HEK293 (cell line): ENCODE data around the gene ABCG1.

Source experiments
- CTCF ChIA-PET: fragments of 350-600 bp; formaldehyde crosslinking; extraction: SDS; loops from one replicate; lab custom pipeline; 2021; ENCODE audit warnings: antibody characterized with exemption; lab: Yijun Ruan, JAX
- POLR2A ChIA-PET: fragments of 300-600 bp; formaldehyde crosslinking; extraction: SDS; loops from one replicate; lab custom pipeline; 2020; ENCODE audit warnings: antibody characterized with exemption, inconsistent platforms; lab: Yijun Ruan, JAX
- H3K27ac ChIP-seq: fragments of 200-500 bp; sonication (Bioruptor generic); 2 replicates; pipeline ENCODE4 v1.5.1; 2014; ENCODE audit warnings: low read depth, low read length, control low read depth, inconsistent platforms; ENCODE audit errors: extremely low read depth
- H3K36me3 ChIP-seq, 2 experiments: fragments of 200-500 bp in 1 of 2; sonication (Bioruptor generic) in 1 of 2; 1 replicate in 1 of 2; 2 replicates in 1 of 2; pipeline ENCODE4 v1.5.1; 2014 to 2017; ENCODE audit warnings: inconsistent platforms in 2 of 2, low read length in 2 of 2; ENCODE audit not compliant: control insufficient read depth in 2 of 2, insufficient read depth in 1 of 2
- H3K4me1 ChIP-seq: fragments of 200-500 bp; sonication (Bioruptor generic); 2 replicates; pipeline ENCODE4 v1.5.1; 2014; ENCODE audit warnings: mild to moderate bottlenecking, low read length, inconsistent platforms; ENCODE audit not compliant: control insufficient read depth, insufficient read depth
- H3K4me3 ChIP-seq: 2 replicates; pipeline ENCODE4 v1.5.1; 2011; ENCODE audit warnings: low read depth, mild to moderate bottlenecking, control low read depth, low read length, moderate library complexity
- H3K9me3 ChIP-seq: fragments of 200-500 bp; sonication (Bioruptor generic); 2 replicates; pipeline ENCODE4 v1.5.1; 2014; ENCODE audit warnings: low read depth, low read length, inconsistent platforms; ENCODE audit not compliant: control insufficient read depth, insufficient read depth
- HOXD13 ChIP-seq: sonication (generic); formaldehyde crosslinking; IDR thresholded peaks from 2 replicates; pipeline ENCODE4 v1.8.0; 2022; ENCODE audit warnings: missing genetic modification reagents, borderline replicate concordance
- KLF1 ChIP-seq: fragments of 450-650 bp; formaldehyde crosslinking; IDR thresholded peaks from 2 replicates; pipeline ENCODE4 v1.5.1; 2016; ENCODE audit warnings: missing biosample characterization, missing genetic modification characterization
- KLF10 ChIP-seq: fragments of 450-650 bp; IDR thresholded peaks from 2 replicates; pipeline ENCODE4 v1.5.1; 2018; ENCODE audit warnings: missing biosample characterization, mild to moderate bottlenecking, missing genetic modification characterization
- RBAK ChIP-seq: fragments of 450-650 bp; formaldehyde crosslinking; IDR thresholded peaks from 2 replicates; pipeline ENCODE4 v1.5.1; 2016; ENCODE audit warnings: missing biosample characterization, missing genetic modification characterization
- SP2 ChIP-seq: fragments of 450-650 bp; formaldehyde crosslinking; IDR thresholded peaks from 2 replicates; pipeline ENCODE4 v1.5.1; 2016; ENCODE audit warnings: missing biosample characterization, missing genetic modification characterization
- TRIM28 ChIP-seq: IDR thresholded peaks from 2 replicates; pipeline ENCODE4 v1.6.1; 2011; ENCODE audit warnings: low read length, control low read depth, borderline replicate concordance
- ZBTB21 ChIP-seq: fragments of 450-650 bp; formaldehyde crosslinking; IDR thresholded peaks from 2 replicates; pipeline ENCODE4 v1.5.1; 2017; ENCODE audit warnings: missing biosample characterization, missing genetic modification characterization
- ZNF10 ChIP-seq: fragments of 450-650 bp; formaldehyde crosslinking; IDR thresholded peaks from 2 replicates; pipeline ENCODE4 v1.5.1; 2017; ENCODE audit warnings: missing biosample characterization, missing genetic modification characterization
- ZNF175 ChIP-seq: fragments of 450-650 bp; formaldehyde crosslinking; IDR thresholded peaks from 2 replicates; pipeline ENCODE4 v1.5.1; 2016; ENCODE audit warnings: missing biosample characterization, missing genetic modification characterization
- ZNF211 ChIP-seq: fragments of 450-650 bp; formaldehyde crosslinking; IDR thresholded peaks from 2 replicates; pipeline ENCODE4 v1.5.1; 2016; ENCODE audit warnings: low read depth, missing biosample characterization, missing genetic modification characterization
- ZNF426 ChIP-seq: fragments of 450-650 bp; formaldehyde crosslinking; IDR thresholded peaks from 2 replicates; pipeline ENCODE4 v1.5.1; 2017; ENCODE audit warnings: missing biosample characterization, missing genetic modification characterization, mild to moderate bottlenecking, inconsistent platforms, moderate library complexity
- ZNF530 ChIP-seq: fragments of 450-650 bp; formaldehyde crosslinking; IDR thresholded peaks from 2 replicates; pipeline ENCODE4 v1.5.1; 2016; ENCODE audit warnings: low read depth, missing biosample characterization, missing genetic modification characterization
- ZNF558 ChIP-seq: fragments of 450-650 bp; formaldehyde crosslinking; IDR thresholded peaks from 2 replicates; pipeline ENCODE4 v1.5.1; 2016; ENCODE audit warnings: missing biosample characterization, missing genetic modification characterization
- ZNF626 ChIP-seq: fragments of 450-650 bp; sonication (Bioruptor Pico); formaldehyde crosslinking; IDR thresholded peaks from 2 replicates; pipeline ENCODE4 v1.5.1; 2018; ENCODE audit warnings: missing biosample characterization, missing genetic modification characterization, inconsistent platforms
- ZNF629 ChIP-seq: fragments of 450-650 bp; formaldehyde crosslinking; IDR thresholded peaks from 2 replicates; pipeline ENCODE4 v1.5.1; 2017; ENCODE audit warnings: missing biosample characterization, missing genetic modification characterization
- ZNF670 ChIP-seq: fragments of 450-650 bp; formaldehyde crosslinking; IDR thresholded peaks from 2 replicates; pipeline ENCODE4 v1.5.1; 2016; ENCODE audit warnings: missing biosample characterization, missing genetic modification characterization, low read depth
- ZNF768 ChIP-seq: fragments of 450-650 bp; formaldehyde crosslinking; IDR thresholded peaks from 2 replicates; pipeline ENCODE4 v1.5.1; 2018; ENCODE audit warnings: missing biosample characterization, mild to moderate bottlenecking, missing genetic modification characterization
- ZNF776 ChIP-seq: fragments of 450-650 bp; formaldehyde crosslinking; IDR thresholded peaks from 2 replicates; pipeline ENCODE4 v1.5.0; 2017; ENCODE audit warnings: missing biosample characterization, missing genetic modification characterization, borderline replicate concordance
- ZSCAN30 ChIP-seq: fragments of 450-650 bp; IDR thresholded peaks from 2 replicates; pipeline ENCODE4 v1.5.1; 2018; ENCODE audit warnings: missing biosample characterization, mild to moderate bottlenecking, missing genetic modification characterization, moderate library complexity
- TF ChIP-seq, protein P1 (sequence below): fragments of 450-650 bp; formaldehyde crosslinking; IDR thresholded peaks from 2 replicates; pipeline ENCODE4 v1.5.1; 2016; ENCODE audit warnings: missing biosample characterization, missing genetic modification characterization
- TF ChIP-seq, protein P2 (sequence below): fragments of 450-650 bp; formaldehyde crosslinking; IDR thresholded peaks from 2 replicates; pipeline ENCODE4 v1.5.1; 2016; ENCODE audit warnings: missing biosample characterization, missing genetic modification characterization, borderline replicate concordance
- TF ChIP-seq, protein P3 (sequence below): fragments of 450-650 bp; formaldehyde crosslinking; IDR thresholded peaks from 2 replicates; pipeline ENCODE4 v1.5.1; 2016; ENCODE audit warnings: missing biosample characterization, missing genetic modification characterization

ABCG1 gene

DNA sequence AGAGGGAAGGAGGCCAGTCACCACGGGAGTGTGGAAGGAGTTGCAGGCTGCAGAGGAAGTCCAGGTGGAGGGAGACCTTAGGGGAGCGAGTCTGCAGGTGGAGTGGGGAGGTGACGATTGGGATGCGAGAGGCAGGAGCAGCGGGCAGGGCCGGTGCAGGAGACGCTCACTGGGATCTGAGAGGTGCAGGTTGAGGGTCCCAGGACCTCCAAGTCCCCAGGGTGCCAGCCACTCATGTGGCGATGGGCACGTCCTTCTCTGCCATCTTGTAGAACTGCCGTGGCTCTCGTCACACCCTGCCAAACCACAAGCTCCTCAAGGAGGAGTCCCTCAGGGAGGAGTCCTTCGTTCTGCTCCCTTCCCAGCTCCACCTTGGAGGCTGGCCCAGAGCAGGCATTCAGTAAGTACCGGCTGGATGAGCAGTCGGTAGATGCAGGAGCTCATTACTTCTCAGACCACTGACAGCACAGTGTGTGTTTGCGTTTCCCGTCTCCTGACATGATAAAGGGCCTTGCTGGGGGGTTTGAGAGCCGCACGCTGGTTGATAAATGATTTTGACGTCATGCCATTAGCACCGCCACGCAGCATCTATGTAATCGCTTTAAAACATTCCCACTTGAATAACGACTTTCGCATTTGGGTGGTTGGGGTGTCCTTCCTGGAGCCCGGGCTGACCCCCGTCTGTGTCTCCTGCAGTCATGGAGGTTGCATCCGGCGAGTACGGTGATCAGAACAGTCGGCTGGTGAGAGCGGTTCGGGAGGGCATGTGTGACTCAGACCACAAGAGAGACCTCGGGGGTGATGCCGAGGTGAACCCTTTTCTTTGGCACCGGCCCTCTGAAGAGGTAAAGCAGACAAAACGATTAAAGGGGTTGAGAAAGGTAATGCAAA, 68.5 kb downstream of the ABCG1 start:
- no peaks in the 10 kb centered on the region for H3K9me3 ChIP-seq
- H3K4me3 ChIP-seq, result no peak overlapping the region
- TF ChIP-seq ZNF558 (tag by site-specific recombination) (no peak), SP2 (tag by site-specific recombination) (no peak), ZSCAN30 (no peak), ZNF211 (tag by site-specific recombination) (no peak), KLF1 (tag by site-specific recombination) (no peak), ZNF626 (no peak), ZNF768 (tag by site-specific recombination) (no peak), KLF10 (no peak), ZNF175 (tag by site-specific recombination) (no peak), ZBTB21 (tag by site-specific recombination) (no peak), ZNF10 (tag by site-specific recombination) (no peak), ZNF629 (tag by site-specific recombination) (no peak), ZNF426 (tag by site-specific recombination) (no peak), HOXD13 (CRISPR knock-in tag) (no peak)
- TF ChIP-seq, protein P1, sequence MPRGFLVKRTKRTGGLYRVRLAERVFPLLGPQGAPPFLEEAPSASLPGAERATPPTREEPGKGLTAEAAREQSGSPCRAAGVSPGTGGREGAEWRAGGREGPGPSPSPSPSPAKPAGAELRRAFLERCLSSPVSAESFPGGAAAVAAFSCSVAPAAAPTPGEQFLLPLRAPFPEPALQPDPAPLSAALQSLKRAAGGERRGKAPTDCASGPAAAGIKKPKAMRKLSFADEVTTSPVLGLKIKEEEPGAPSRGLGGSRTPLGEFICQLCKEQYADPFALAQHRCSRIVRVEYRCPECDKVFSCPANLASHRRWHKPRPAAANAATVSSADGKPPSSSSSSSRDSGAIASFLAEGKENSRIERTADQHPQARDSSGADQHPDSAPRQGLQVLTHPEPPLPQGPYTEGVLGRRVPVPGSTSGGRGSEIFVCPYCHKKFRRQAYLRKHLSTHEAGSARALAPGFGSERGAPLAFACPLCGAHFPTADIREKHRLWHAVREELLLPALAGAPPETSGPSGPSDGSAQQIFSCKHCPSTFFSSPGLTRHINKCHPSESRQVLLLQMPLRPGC (tag by site-specific recombination), result no peak
- TF ChIP-seq, protein P2, sequence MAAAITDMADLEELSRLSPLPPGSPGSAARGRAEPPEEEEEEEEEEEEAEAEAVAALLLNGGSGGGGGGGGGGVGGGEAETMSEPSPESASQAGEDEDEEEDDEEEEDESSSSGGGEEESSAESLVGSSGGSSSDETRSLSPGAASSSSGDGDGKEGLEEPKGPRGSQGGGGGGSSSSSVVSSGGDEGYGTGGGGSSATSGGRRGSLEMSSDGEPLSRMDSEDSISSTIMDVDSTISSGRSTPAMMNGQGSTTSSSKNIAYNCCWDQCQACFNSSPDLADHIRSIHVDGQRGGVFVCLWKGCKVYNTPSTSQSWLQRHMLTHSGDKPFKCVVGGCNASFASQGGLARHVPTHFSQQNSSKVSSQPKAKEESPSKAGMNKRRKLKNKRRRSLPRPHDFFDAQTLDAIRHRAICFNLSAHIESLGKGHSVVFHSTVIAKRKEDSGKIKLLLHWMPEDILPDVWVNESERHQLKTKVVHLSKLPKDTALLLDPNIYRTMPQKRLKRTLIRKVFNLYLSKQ (tag by site-specific recombination), result no peak
- TF ChIP-seq, all 188 proteins: peak for 0
- ChIA-PET CTCF (interaction anchor here (0.8 kb wide), 1 partner anchor 10 kb away, joined by 3 read pairs; no protein-coding TSS in a partner anchor), POLR2A (no interaction called here)
- H3K4me1 ChIP-seq, result no peaks in the 10 kb centered on the region
- H3K36me3 ChIP-seq, result peaks cover 0 to 2% of the 10 kb centered on the region in 2 experiments; a peak in 2 of 3 replicates
- no peak overlapping the region for H3K27ac ChIP-seq

DNA sequence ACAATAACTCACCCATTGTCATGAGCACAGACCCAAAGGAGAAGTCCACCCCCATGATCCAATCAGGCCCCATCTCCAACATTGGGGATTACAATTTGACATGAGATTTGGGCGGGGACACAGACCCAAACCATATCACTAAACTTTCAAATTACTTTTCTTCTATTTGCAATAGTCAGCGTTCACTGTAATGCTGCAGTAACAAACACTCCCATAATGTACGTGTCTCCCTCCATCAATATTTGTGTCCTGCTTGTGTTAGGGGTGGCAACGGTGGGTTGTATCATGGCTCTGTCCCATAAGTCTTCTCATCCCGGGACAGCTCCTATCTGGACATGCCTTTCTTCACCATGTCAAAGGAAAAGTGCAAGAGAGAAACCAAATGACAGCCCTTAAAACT, 70.0 kb downstream of the ABCG1 start:
- H3K4me1 ChIP-seq, result no peaks in the 10 kb centered on the region

More for the DNA sequence above, 70.0 kb downstream of the ABCG1 start:
- CTCF ChIA-PET, result no interaction called here
- POLR2A ChIA-PET, result no interaction called here
- Histone ChIP-seq H3K27ac (no peak overlapping the region), H3K36me3 (peaks cover 0 to 13% of the 10 kb centered on the region in 2 experiments; a peak in 2 of 3 replicates), H3K9me3 (no peaks in the 10 kb centered on the region), H3K4me3 (no peak overlapping the region)
- TF ChIP-seq ZNF530 (tag by site-specific recombination) (no peak), ZNF175 (tag by site-specific recombination) (no peak), ZNF670 (tag by site-specific recombination) (no peak), ZNF776 (tag by site-specific recombination) (no peak), RBAK (tag by site-specific recombination) (peak; percentile 99), TRIM28 (peak; percentile 67; the same call in 1 of the 2 replicates)
- TF ChIP-seq, protein P3, sequence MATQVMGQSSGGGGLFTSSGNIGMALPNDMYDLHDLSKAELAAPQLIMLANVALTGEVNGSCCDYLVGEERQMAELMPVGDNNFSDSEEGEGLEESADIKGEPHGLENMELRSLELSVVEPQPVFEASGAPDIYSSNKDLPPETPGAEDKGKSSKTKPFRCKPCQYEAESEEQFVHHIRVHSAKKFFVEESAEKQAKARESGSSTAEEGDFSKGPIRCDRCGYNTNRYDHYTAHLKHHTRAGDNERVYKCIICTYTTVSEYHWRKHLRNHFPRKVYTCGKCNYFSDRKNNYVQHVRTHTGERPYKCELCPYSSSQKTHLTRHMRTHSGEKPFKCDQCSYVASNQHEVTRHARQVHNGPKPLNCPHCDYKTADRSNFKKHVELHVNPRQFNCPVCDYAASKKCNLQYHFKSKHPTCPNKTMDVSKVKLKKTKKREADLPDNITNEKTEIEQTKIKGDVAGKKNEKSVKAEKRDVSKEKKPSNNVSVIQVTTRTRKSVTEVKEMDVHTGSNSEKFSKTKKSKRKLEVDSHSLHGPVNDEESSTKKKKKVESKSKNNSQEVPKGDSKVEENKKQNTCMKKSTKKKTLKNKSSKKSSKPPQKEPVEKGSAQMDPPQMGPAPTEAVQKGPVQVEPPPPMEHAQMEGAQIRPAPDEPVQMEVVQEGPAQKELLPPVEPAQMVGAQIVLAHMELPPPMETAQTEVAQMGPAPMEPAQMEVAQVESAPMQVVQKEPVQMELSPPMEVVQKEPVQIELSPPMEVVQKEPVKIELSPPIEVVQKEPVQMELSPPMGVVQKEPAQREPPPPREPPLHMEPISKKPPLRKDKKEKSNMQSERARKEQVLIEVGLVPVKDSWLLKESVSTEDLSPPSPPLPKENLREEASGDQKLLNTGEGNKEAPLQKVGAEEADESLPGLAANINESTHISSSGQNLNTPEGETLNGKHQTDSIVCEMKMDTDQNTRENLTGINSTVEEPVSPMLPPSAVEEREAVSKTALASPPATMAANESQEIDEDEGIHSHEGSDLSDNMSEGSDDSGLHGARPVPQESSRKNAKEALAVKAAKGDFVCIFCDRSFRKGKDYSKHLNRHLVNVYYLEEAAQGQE (tag by site-specific recombination), result no peak
